Erythroblast (primary cell): ENCODE measurements around the gene CCDC187.

Experiments used
- GATA1 ChIP-seq: IDR thresholded peaks from 2 replicates; pipeline ENCODE4 v1.6.1; 2011; ENCODE audit warnings: low read depth, mild to moderate bottlenecking, control low read depth, low read length, moderate library complexity
- POLR2A ChIP-seq: IDR thresholded peaks from 2 replicates; pipeline ENCODE4 v1.6.1; 2011; ENCODE audit warnings: mild to moderate bottlenecking, low read length

- TF ChIP-seq POLR2A (no peak), GATA1 (no peak)
These were observed 28.1 kb downstream of the CCDC187 start for GRCh38 chr9:136275655-136276429.
